CD4-positive, alpha-beta T cell (primary cell): Measurements from ENCODE around the gene FCMR. TPM values are rescaled to one million over a fixed set of nuclear protein-coding genes. Genes with fewer than 3 reads are reported as not detected.

Source experiments
- ATAC-seq: fragments of 200-7000 bp; cut with Tn5 transposase; one replicate; pipeline ENCODE4 v1.10.0; 2022; ENCODE audit warnings: mild to moderate bottlenecking; ENCODE audit not compliant: poor library complexity
- CTCF ChIA-PET: fragments of 350-600 bp; sonication (Branson Sonifier 250); formaldehyde crosslinking; loops from one replicate; lab custom pipeline; 2021; ENCODE audit warnings: antibody characterized with exemption, inconsistent platforms; lab: Charles Lee
- POLR2A ChIA-PET: fragments of 350-600 bp; sonication (Branson Sonifier 250); formaldehyde crosslinking; loops from one replicate; lab custom pipeline; 2021; ENCODE audit warnings: antibody characterized with exemption, inconsistent platforms; lab: Charles Lee
- DNase-seq, 14 experiments: peaks; one replicate each; pipeline ENCODE4 v3.0.0-alpha.2; 2013 to 2020; ENCODE audit warnings: mixed read lengths in 2 of 14
- H3K27ac ChIP-seq, 2 donors: one replicate each; pipeline versions ENCODE4 v1.5.1 to v1.7.0; 2013; ENCODE audit warnings: low read length in 2 of 2, low read depth in 1 of 2, mild to moderate bottlenecking in 1 of 2
- H3K27me3 ChIP-seq, 2 experiments: 1 replicate in 1 of 2; 2 replicates in 1 of 2; pipeline versions ENCODE4 v1.6.1 to v1.7.0; 2013; ENCODE audit warnings: low read length in 2 of 2, control low read depth in 1 of 2, mild to moderate bottlenecking in 1 of 2, moderate library complexity in 1 of 2; ENCODE audit not compliant: insufficient read depth in 2 of 2, control insufficient read depth in 1 of 2
- H3K36me3 ChIP-seq: one replicate; pipeline ENCODE4 v1.6.1; 2013; ENCODE audit warnings: low read length, control low read depth; ENCODE audit not compliant: insufficient read depth
- H3K4me1 ChIP-seq: one replicate; pipeline ENCODE4 v1.6.1; 2013; ENCODE audit warnings: low read length, control low read depth; ENCODE audit not compliant: insufficient read depth
- H3K4me3 ChIP-seq: one replicate; pipeline ENCODE4 v1.5.1; 2013; ENCODE audit warnings: mild to moderate bottlenecking, low read length, moderate library complexity
- H3K9me3 ChIP-seq, 2 experiments: 1 replicate in 1 of 2; 2 replicates in 1 of 2; pipeline versions ENCODE4 v1.6.1 to v1.7.0; 2013; ENCODE audit warnings: low read length in 2 of 2, mild to moderate bottlenecking in 2 of 2, control low read depth in 1 of 2, moderate library complexity in 1 of 2; ENCODE audit not compliant: control insufficient read depth in 1 of 2, insufficient read depth in 1 of 2
- H3K27ac Mint-ChIP-seq: one replicate; pipeline ENCODE4 v1.8.0; 2020; ENCODE audit warnings: mixed read lengths
- H3K27me3 Mint-ChIP-seq: one replicate; pipeline ENCODE4 v1.8.0; 2021; ENCODE audit warnings: mixed read lengths
- H3K36me3 Mint-ChIP-seq: one replicate; pipeline ENCODE4 v1.8.0; 2021; ENCODE audit warnings: low read depth, mixed read lengths
- H3K4me1 Mint-ChIP-seq: one replicate; pipeline ENCODE4 v1.8.0; 2021; ENCODE audit warnings: low read depth, mixed read lengths
- H3K4me3 Mint-ChIP-seq: one replicate; pipeline ENCODE4 v1.8.0; 2020; ENCODE audit warnings: mild to moderate bottlenecking, mixed read lengths
- H3K9me3 Mint-ChIP-seq: one replicate; pipeline ENCODE4 v1.8.0; 2020; ENCODE audit warnings: mixed read lengths
- intact Hi-C, 2 experiments: fragments of 100-400 bp; cut with DNase I in 1 of 2; cut with micrococcal nuclease in 1 of 2; formaldehyde crosslinking; loops; one replicate each; pipeline versions ENCODE4 v1.15.1 to v1.9.0; 2023 to 2025; cut with DNase I, micrococcal nuclease
- total RNA-seq, 174 experiments: library from RNA in 2 of 174; stranded (reverse) in 2 of 174; gene quantifications; one replicate each; pipeline ENCODE4 v1.2.3 and lab custom pipeline; 2021 to 2026
- TF ChIP-seq, protein P1 (sequence below): fragments of 200-600 bp; IDR thresholded peaks from one replicate; pipeline ENCODE4 v1.8.0; 2022; ENCODE audit warnings: antibody characterized with exemption, mild to moderate bottlenecking

The FCMR gene
- total RNA-seq, 2 experiments from 2014 or later, result 171 to 186 TPM

DNA sequence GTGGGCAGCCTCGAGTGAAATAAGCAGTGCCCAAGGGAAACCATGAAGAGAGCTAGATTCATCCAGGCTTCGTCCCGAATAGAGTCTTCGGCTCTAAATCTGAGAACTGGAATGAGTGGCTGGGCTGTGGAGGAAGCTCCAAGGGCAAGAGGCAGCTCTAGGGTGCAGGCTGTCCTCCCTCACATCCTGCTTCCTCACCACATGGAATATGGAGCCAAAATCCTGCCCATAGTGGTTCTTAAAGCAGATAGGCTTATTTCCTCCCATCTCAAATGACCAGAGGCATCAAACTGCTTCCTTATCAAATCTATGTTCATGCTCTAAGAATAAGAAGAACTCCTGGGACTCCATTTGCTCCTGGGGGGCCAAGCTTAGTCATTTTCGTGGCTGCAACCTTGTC lies 22.0 kb downstream of the FCMR start:
- intact Hi-C loops, result no loop called here
- TF ChIP-seq, protein P1, sequence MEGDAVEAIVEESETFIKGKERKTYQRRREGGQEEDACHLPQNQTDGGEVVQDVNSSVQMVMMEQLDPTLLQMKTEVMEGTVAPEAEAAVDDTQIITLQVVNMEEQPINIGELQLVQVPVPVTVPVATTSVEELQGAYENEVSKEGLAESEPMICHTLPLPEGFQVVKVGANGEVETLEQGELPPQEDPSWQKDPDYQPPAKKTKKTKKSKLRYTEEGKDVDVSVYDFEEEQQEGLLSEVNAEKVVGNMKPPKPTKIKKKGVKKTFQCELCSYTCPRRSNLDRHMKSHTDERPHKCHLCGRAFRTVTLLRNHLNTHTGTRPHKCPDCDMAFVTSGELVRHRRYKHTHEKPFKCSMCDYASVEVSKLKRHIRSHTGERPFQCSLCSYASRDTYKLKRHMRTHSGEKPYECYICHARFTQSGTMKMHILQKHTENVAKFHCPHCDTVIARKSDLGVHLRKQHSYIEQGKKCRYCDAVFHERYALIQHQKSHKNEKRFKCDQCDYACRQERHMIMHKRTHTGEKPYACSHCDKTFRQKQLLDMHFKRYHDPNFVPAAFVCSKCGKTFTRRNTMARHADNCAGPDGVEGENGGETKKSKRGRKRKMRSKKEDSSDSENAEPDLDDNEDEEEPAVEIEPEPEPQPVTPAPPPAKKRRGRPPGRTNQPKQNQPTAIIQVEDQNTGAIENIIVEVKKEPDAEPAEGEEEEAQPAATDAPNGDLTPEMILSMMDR, result no peak
- no peaks in the 10 kb centered on the region for H3K9me3 Mint-ChIP-seq
- peaks cover 86% of the 10 kb centered on the region for H3K4me1 Mint-ChIP-seq
- ATAC-seq, result no peak
- H3K4me3 ChIP-seq, result no peak overlapping the region
- H3K27ac Mint-ChIP-seq, result peak overlapping the region; percentile 90
- H3K4me3 Mint-ChIP-seq, result no peak overlapping the region
- no peaks in the 10 kb centered on the region for H3K9me3 ChIP-seq
- peaks cover 36% of the 10 kb centered on the region for H3K4me1 ChIP-seq
- ChIA-PET CTCF (interaction anchor here (0.9 to 1.7 kb wide), 2 partner anchors 10 to 12 kb away, joined by 4 to 5 read pairs; no protein-coding TSS in a partner anchor), POLR2A (interaction anchor here (0.9 to 13.4 kb wide), 18 partner anchors 7 to 165 kb away, joined by 3 to 384 read pairs (median 7); partner anchors contain the start of genes FCMR and IL20)
- peak overlapping the region; percentile 16 to 37 for H3K27ac ChIP-seq
- no peaks in the 10 kb centered on the region for H3K27me3 Mint-ChIP-seq
- H3K36me3 ChIP-seq, result peaks cover 23% of the 10 kb centered on the region
- peaks cover 46% of the 10 kb centered on the region for H3K36me3 Mint-ChIP-seq
- DNase-seq, result no peak
- no peaks in the 10 kb centered on the region for H3K27me3 ChIP-seq

DNA sequence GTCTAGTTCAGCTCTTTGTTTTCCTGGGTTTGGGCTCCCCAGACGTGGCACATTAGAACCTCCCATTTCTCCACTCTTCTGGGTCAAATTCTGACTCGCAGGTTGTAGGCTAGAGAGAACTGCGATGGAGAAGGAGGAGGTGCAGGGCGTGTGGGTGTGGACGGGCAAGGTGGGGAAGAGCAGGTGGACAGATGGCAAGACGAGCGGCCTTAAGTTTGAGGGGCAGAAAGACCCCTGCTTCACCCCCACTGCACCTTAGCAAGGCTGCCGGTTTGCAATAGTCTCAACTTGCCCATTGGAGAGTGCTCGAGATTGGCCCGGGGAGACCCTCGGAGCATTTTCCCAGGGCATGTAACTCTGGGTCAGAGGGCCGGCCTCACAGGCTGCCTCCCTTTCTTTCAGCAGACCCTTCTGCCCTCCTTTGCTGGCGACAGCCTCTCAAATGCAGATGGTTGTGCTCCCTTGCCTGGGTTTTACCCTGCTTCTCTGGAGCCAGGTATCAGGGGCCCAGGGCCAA lies 22.8 kb downstream of the FCMR start:
- peaks cover 16% of the 10 kb centered on the region for H3K36me3 ChIP-seq
- H3K4me1 ChIP-seq, result peaks cover 32% of the 10 kb centered on the region
- no peaks in the 10 kb centered on the region for H3K27me3 ChIP-seq
- ChIA-PET CTCF (no interaction called here), POLR2A (interaction anchor here (0.5 to 13.4 kb wide), 10 partner anchors 9 to 89 kb away, joined by 3 to 384 read pairs (median 10); partner anchors contain the start of gene FCMR)
- H3K4me3 Mint-ChIP-seq, result no peak overlapping the region
- H3K9me3 ChIP-seq, result no peaks in the 10 kb centered on the region
- intact Hi-C loops, result no loop called here
- H3K4me1 Mint-ChIP-seq, result peaks cover 83% of the 10 kb centered on the region
- TF ChIP-seq, protein P1, result no peak
- H3K36me3 Mint-ChIP-seq, result peaks cover 39% of the 10 kb centered on the region
- no peaks in the 10 kb centered on the region for H3K27me3 Mint-ChIP-seq
- no peak overlapping the region for H3K4me3 ChIP-seq
- no peaks in the 10 kb centered on the region for H3K9me3 Mint-ChIP-seq
- peak overlapping the region; percentile 90 for H3K27ac Mint-ChIP-seq
- ATAC-seq (no peak), DNase-seq (no peak)
- H3K27ac ChIP-seq, result no peak overlapping the region

GRCh38 chr1:206898089-206898914 lies 23.4 kb downstream of the FCMR start:
- TF ChIP-seq, protein P1, result no peak
- H3K27me3 ChIP-seq, result no peaks in the 10 kb centered on the region
- ChIA-PET CTCF (interaction anchor here (0.7 kb wide), 1 partner anchor 38 kb away, joined by 4 read pairs; no protein-coding TSS in a partner anchor), POLR2A (interaction anchor here (0.5 to 13.4 kb wide), 7 partner anchors 8 to 172 kb away, joined by 3 to 384 read pairs (median 5); partner anchors contain the start of gene FCMR)
- no peak for DNase-seq
- H3K4me3 Mint-ChIP-seq, result no peak overlapping the region
- peaks cover 81% of the 10 kb centered on the region for H3K4me1 Mint-ChIP-seq
- H3K9me3 ChIP-seq, result no peaks in the 10 kb centered on the region
- peaks cover 32% of the 10 kb centered on the region for H3K36me3 Mint-ChIP-seq
- ATAC-seq, result no peak
- peaks cover 9% of the 10 kb centered on the region for H3K36me3 ChIP-seq
- no peaks in the 10 kb centered on the region for H3K9me3 Mint-ChIP-seq
- no peak overlapping the region for H3K4me3 ChIP-seq
- intact Hi-C loops, result no loop called here
- peak overlapping the region; percentile 90 for H3K27ac Mint-ChIP-seq
- H3K27ac ChIP-seq, result no peak overlapping the region
- H3K27me3 Mint-ChIP-seq, result no peaks in the 10 kb centered on the region
- peaks cover 32% of the 10 kb centered on the region for H3K4me1 ChIP-seq
